HUES48 (cell line): ENCODE data around the gene TCAF1.
"Not testable (repeated sequence)": the region's sequence is repeated elsewhere in the genome, so short reads cannot be mapped to it uniquely, and the experiment has no call there.

Experiments
- H3K27ac ChIP-seq: one replicate; pipeline ENCODE4 v1.7.0; 2013; ENCODE audit warnings: low read depth, low read length, inconsistent platforms
- H3K27me3 ChIP-seq: 2 replicates; pipeline ENCODE4 v1.6.1; 2013; ENCODE audit warnings: mild to moderate bottlenecking, low read length; ENCODE audit not compliant: control insufficient read depth, insufficient read depth
- H3K36me3 ChIP-seq: 2 replicates; pipeline ENCODE4 v1.6.1; 2013; ENCODE audit warnings: low read length; ENCODE audit not compliant: control insufficient read depth, insufficient read depth
- H3K4me1 ChIP-seq: 2 replicates; pipeline ENCODE4 v1.6.1; 2013; ENCODE audit warnings: mild to moderate bottlenecking, low read length; ENCODE audit not compliant: control insufficient read depth, insufficient read depth
- H3K4me3 ChIP-seq: 2 replicates; pipeline ENCODE4 v1.5.1; 2013; ENCODE audit warnings: mild to moderate bottlenecking, low read depth, low read length
- H3K9ac ChIP-seq: 2 replicates; pipeline ENCODE4 v1.6.1; 2013; ENCODE audit warnings: mild to moderate bottlenecking, low read depth, low read length, moderate library complexity
- H3K9me3 ChIP-seq: 2 replicates; pipeline ENCODE4 v1.6.1; 2013; ENCODE audit warnings: low read length; ENCODE audit not compliant: control insufficient read depth, insufficient read depth

TCAF1 gene

DNA sequence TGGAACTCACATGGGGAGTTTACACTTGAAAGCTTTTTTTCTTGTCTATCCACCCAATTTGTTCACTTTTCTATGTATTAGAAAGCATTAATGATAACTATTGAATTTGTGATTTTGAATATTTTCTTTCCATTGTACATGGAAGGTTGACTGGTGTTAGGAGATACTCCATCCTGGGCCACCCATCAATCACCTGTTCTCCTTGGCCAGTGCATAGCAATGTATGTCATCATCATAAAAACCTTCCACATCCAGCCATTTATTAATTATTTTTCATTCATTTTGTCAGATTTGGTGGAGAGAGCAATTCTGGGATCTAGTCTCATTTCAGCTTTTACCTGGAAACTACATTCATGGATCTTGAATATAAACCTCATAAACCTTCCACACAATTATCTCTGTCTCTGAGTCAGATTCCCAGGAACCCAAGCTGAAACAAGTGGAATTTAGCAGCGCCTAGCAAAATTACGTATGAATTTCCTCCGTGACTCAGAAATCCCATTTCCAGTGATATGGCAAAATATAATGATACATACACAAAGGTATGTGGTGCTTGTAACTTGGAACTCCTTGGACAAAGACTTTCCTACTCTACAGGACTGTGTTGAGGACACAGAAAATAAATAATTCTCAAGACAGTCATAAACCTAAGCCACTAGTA is 78.2 kb downstream of the TCAF1 start:
- not testable (repeated sequence) for H3K36me3 ChIP-seq, H3K27me3 ChIP-seq, H3K4me1 ChIP-seq, H3K4me3 ChIP-seq, H3K9ac ChIP-seq, H3K27ac ChIP-seq, H3K9me3 ChIP-seq

DNA sequence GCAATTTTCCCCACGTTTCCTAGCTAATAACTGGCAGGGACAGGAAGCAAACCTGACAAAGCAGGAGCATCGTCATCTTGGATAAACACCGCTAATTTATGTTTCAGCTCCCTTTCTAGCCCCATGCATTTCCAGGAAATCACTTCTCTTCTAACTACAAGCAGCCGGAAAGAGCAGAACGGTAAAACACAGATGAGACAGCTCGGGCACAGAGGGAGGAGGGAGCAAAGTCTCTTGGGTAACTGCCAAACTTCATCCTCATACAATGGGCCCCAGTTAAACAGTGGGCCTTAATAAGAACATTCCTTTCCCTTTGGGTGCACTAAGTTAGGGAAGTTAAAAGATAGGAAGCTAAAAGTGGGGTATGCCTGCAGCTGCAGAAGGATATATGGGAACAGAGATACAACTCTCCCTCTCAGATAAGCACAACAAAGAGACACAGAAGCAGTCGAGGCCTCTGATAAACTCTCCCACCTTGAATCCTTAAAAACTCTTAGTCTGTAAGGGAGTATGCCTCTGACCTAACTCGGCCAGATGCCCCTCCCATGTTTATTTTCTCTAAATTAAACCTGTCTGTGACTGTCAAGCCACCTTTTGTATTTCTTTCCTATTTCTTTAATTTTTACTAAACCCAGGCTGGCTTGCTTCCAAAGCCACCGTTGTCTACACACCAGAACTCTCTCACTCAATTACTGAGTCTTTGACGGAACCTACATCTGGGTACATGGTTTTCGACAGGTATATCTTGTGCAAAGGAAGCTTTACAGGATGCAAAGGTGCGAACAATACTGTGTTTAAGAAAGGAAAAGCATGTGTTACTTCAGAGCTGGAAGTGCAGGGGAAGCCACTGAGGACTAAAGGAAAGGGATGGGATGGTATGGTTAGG is 80.3 kb downstream of the TCAF1 start:
- not testable (repeated sequence) for H3K4me1 ChIP-seq, H3K36me3 ChIP-seq, H3K27ac ChIP-seq

DNA sequence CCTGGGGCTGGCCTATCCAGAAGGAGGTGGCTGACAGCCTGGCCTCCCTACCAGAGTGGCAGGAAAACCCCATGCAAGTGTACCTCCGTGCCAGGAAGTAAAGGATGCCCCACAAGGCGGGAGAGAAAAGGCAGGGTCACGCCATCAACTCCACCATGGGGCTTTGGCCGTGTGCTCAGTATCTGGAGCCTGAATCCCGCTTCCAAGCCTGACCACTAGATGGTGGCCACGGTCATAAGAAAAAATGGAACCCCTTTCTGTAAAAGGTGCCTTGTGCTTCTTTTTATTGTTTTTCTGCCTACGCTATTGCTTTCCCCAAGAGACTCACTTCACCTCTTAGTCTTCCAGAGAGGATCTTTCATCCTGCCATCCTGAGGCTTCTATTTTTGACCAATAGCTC is 84.1 kb downstream of the TCAF1 start:
- not testable (repeated sequence) for H3K4me1 ChIP-seq, H3K9me3 ChIP-seq, H3K27me3 ChIP-seq, H3K4me3 ChIP-seq, H3K27ac ChIP-seq, H3K36me3 ChIP-seq, H3K9ac ChIP-seq

More for the DNA sequence above, 80.3 kb downstream of the TCAF1 start:
- not testable (repeated sequence) for H3K27me3 ChIP-seq, H3K4me3 ChIP-seq, H3K9me3 ChIP-seq, H3K9ac ChIP-seq

DNA sequence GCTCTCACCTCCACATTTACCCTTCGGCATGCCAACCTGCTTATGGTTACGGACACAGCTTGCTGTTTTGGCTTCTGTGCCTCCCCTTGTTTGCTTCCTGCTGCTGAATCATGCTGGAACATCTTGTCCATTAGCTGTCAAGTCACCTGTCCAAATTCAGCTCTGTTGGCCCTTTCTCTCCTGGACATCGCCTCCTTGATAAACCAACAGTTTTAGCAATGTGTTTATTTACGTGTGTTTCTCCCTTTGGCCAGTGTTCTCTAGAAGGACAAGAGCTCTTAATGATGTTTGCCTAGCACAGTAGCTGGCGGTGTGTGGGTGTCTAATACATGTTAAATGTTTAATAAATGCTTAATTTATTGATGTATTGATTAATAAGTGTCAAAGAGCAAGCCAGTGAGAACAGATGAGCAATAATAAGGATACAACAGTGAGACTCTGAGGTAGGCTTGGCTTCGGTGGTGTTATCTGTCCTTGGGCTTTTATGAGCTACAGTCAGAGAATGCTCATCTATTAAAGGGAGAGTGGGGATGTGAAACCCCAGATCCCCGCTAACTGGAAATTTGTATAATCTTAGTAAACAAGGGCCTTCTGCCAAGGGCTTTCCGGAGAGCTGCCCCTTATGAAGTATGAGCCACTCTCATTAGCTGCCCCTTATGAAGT is 85.4 kb downstream of the TCAF1 start:
- H3K4me1 ChIP-seq, H3K9ac ChIP-seq, H3K36me3 ChIP-seq, H3K27ac ChIP-seq, H3K27me3 ChIP-seq, H3K4me3 ChIP-seq, H3K9me3 ChIP-seq: not testable (repeated sequence)

DNA sequence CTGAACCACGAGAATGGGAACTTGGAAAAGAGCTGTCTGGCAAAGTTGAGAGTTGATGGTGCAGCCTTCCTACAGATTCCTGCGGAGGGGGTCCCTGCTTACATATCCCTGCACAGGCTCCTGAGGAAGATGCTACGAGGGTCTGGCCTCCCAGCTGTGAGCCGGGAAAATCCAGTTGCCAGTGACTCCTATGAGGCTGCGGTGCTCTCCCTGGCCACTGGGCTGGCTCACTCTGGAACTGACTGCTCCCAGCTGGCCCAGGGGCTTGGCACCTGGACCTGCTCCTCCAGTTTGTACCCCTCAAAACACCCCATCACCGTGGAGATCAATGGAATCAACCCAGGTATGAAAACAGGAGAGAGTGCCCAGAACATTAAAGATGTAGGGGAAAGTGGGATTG is 91.3 kb downstream of the TCAF1 start:
- H3K27me3 ChIP-seq, H3K36me3 ChIP-seq, H3K9ac ChIP-seq, H3K9me3 ChIP-seq, H3K4me3 ChIP-seq, H3K4me1 ChIP-seq, H3K27ac ChIP-seq: not testable (repeated sequence)

DNA sequence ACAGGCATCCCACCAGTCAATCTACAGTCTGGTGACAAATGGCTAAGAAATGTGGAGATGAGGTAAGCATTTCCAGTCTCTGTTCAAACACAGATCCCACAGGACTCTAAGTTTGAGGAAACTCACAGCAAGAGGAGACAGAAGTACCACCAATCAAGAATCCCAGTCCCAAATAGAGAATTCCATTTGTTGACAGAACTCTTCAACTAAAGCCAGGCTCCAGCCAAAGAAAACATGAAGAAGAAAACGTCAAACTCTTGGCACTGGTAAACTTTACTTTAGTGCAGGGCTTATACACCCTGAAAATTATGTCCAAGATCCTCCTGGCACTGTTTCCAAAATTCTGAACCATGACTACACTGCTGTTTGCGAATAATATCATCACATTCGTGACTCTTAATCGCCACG is 95.3 kb downstream of the TCAF1 start:
- not testable (repeated sequence) for H3K9me3 ChIP-seq, H3K4me1 ChIP-seq, H3K36me3 ChIP-seq, H3K27me3 ChIP-seq, H3K27ac ChIP-seq, H3K9ac ChIP-seq, H3K4me3 ChIP-seq
